Breast epithelium (tissue), 4 donors: Measurements from ENCODE around the gene FERMT2. TPM values are rescaled to one million over a fixed set of nuclear protein-coding genes. Genes with fewer than 3 reads are reported as not detected.

Experiments used
- DNase-seq, 2 donors: peaks; one replicate each; pipeline ENCODE4 v3.0.0-alpha.2; 2019; ENCODE audit warnings: low spot score in 2 of 2
- H3K27ac ChIP-seq, 2 donors: fragments of 200-600 bp; sonication (generic) in 1 of 2; one replicate each; pipeline ENCODE4 v1.5.1; 2016 to 2019; ENCODE audit warnings: mild to moderate bottlenecking in 1 of 2
- H3K27me3 ChIP-seq, 2 donors: fragments of 200-600 bp; sonication (generic) in 1 of 2; one replicate each; pipeline versions ENCODE4 v1.5.1 to v1.6.0; 2017 to 2019; ENCODE audit warnings: control low read depth in 1 of 2, mild to moderate bottlenecking in 1 of 2
- H3K36me3 ChIP-seq: fragments of 200-600 bp; one replicate; pipeline ENCODE4 v1.5.1; 2019
- H3K4me1 ChIP-seq, 2 donors: fragments of 200-600 bp; sonication (generic); one replicate each; pipeline ENCODE4 v1.5.1; 2016 to 2019; ENCODE audit warnings: control low read depth in 1 of 2
- H3K4me3 ChIP-seq, 3 donors: fragments of 200-600 bp; sonication (generic); 1 replicate in 2 of 3; 2 replicates in 1 of 3; pipeline ENCODE4 v1.5.1; 2016 to 2019; ENCODE audit warnings: mild to moderate bottlenecking in 3 of 3, moderate library complexity in 2 of 3
- H3K9me3 ChIP-seq, 2 donors: fragments of 200-600 bp; sonication (generic) in 1 of 2; one replicate each; pipeline ENCODE4 v1.5.1; 2016 to 2019; ENCODE audit warnings: control low read depth in 1 of 2
- POLR2A ChIP-seq: fragments of 450-650 bp; IDR thresholded peaks from one replicate; pipeline ENCODE4 v1.6.1; 2016; ENCODE audit warnings: antibody characterized with exemption, mild to moderate bottlenecking, moderate library complexity
- POLR2AphosphoS5 ChIP-seq, 3 donors: sonication (generic); formaldehyde crosslinking; IDR thresholded peaks; one replicate each; pipeline ENCODE4 v1.6.1; 2017; ENCODE audit warnings: antibody characterized with exemption in 3 of 3
- intact Hi-C: fragments of 100-400 bp; cut with DNase I; formaldehyde crosslinking; loops from one replicate; pipeline ENCODE4 v1.15.1; 2023; ENCODE audit warnings: low total_unique reads
- total RNA-seq, 3 donors: library from RNA; depleted of rRNA; stranded (reverse); fragments of >200 nt; gene quantifications; one replicate each; pipeline ENCODE4 v1.1.0, GENCODE V29; 2016
- TF ChIP-seq, protein P1 (sequence below), 3 donors: fragments of 450-650 bp; IDR thresholded peaks; one replicate each; pipeline ENCODE4 v1.5.1; 2016 to 2017; ENCODE audit warnings: antibody characterized with exemption in 3 of 3, mild to moderate bottlenecking in 3 of 3, moderate library complexity in 3 of 3

FERMT2 gene
- total RNA-seq, 3 donors from 2014 or later, result 87.8 to 203 (median 90.2) TPM

DNA sequence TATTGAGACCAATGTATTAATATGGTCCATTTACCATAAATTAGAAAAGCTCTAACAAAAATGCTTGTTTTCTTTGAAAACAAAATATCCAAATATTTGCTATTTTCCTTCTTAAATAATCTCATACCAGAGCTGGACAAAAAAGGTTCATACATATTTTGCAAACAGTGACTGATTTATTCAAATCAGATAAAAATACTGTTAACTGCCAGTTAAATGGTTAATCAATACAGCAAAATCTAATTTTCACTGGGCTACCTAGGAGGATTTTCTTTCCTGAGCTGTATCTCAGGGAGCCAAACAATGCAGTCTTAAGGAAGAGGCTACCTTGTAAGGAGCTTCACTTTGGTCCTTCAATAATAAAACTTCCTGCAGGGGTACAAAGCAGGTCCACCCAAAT, 2.0 kb downstream of the FERMT2 start:
- no peak overlapping the region for H3K27ac ChIP-seq
- no peaks in the 10 kb centered on the region for H3K36me3 ChIP-seq
- TF ChIP-seq POLR2AphosphoS5 (IDR thresholded peaks at IDR 0.05) (no peak), POLR2A (no peak)
- TF ChIP-seq, protein P1, sequence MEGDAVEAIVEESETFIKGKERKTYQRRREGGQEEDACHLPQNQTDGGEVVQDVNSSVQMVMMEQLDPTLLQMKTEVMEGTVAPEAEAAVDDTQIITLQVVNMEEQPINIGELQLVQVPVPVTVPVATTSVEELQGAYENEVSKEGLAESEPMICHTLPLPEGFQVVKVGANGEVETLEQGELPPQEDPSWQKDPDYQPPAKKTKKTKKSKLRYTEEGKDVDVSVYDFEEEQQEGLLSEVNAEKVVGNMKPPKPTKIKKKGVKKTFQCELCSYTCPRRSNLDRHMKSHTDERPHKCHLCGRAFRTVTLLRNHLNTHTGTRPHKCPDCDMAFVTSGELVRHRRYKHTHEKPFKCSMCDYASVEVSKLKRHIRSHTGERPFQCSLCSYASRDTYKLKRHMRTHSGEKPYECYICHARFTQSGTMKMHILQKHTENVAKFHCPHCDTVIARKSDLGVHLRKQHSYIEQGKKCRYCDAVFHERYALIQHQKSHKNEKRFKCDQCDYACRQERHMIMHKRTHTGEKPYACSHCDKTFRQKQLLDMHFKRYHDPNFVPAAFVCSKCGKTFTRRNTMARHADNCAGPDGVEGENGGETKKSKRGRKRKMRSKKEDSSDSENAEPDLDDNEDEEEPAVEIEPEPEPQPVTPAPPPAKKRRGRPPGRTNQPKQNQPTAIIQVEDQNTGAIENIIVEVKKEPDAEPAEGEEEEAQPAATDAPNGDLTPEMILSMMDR (IDR thresholded peaks at IDR 0.05), result no peak
- no peak for DNase-seq
- peaks cover 0 to 4% of the 10 kb centered on the region in 2 donors for H3K4me1 ChIP-seq
- no peaks in the 10 kb centered on the region for H3K27me3 ChIP-seq
- H3K4me3 ChIP-seq, result peak overlapping the region; percentile 80 to 93 (median 83)
- no peaks in the 10 kb centered on the region for H3K9me3 ChIP-seq
- intact Hi-C loops, result no loop called here

GRCh38 chr14:52948039-52948438, 2.8 kb downstream of the FERMT2 start:
- Histone ChIP-seq H3K4me1 (peaks cover 0 to 4% of the 10 kb centered on the region in 2 donors), H3K9me3 (no peaks in the 10 kb centered on the region), H3K4me3 (peak overlapping the region in 1 of 3 donors; percentile 93), H3K27me3 (no peaks in the 10 kb centered on the region), H3K36me3 (no peaks in the 10 kb centered on the region), H3K27ac (no peak overlapping the region)
- TF ChIP-seq POLR2AphosphoS5 (IDR thresholded peaks at IDR 0.05) (no peak), POLR2A (no peak)
- TF ChIP-seq, protein P1 (IDR thresholded peaks at IDR 0.05), result no peak
- no peak for DNase-seq
- intact Hi-C loops, result no loop called here

GRCh38 chr14:52944254-52944653, 6.6 kb downstream of the FERMT2 start:
- Histone ChIP-seq H3K27ac (no peak overlapping the region), H3K4me3 (no peak overlapping the region), H3K27me3 (no peaks in the 10 kb centered on the region), H3K36me3 (no peaks in the 10 kb centered on the region), H3K4me1 (peaks cover 0 to 4% of the 10 kb centered on the region in 2 donors), H3K9me3 (no peaks in the 10 kb centered on the region)
- TF ChIP-seq, protein P1 (IDR thresholded peaks at IDR 0.05), result no peak
- TF ChIP-seq POLR2A (no peak), POLR2AphosphoS5 (IDR thresholded peaks at IDR 0.05) (no peak)
- intact Hi-C loops, result no loop called here
- DNase-seq, result no peak

DNA sequence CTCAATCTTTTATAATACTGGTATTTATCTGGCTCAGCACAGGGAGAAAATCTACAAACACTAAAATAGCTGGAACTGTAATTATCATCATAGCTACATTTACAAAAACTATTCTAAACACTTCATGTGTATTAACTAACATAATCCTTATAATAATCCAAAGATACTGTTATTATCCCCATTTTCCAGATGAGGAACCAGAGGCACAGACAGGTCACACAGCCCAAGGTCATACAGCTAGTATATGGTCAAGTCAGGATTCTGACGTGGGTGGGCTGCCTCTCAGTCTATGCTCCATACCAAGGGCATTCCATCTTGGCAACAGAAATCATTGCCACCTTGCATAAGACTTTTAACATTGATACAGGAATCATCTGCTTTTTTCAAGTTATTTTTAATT, 11.4 kb downstream of the FERMT2 start:
- H3K4me3 ChIP-seq, result no peak overlapping the region
- no peak overlapping the region for H3K27ac ChIP-seq
- DNase-seq, result no peak
- H3K36me3 ChIP-seq, result no peaks in the 10 kb centered on the region
- intact Hi-C loops, result no loop called here
- H3K4me1 ChIP-seq, result no peaks in the 10 kb centered on the region
- H3K9me3 ChIP-seq, result no peaks in the 10 kb centered on the region
- H3K27me3 ChIP-seq, result no peaks in the 10 kb centered on the region
- TF ChIP-seq, protein P1 (IDR thresholded peaks at IDR 0.05), result no peak
- TF ChIP-seq POLR2AphosphoS5 (IDR thresholded peaks at IDR 0.05) (no peak), POLR2A (no peak)

GRCh38 chr14:52937869-52938268, 13.0 kb downstream of the FERMT2 start:
- Histone ChIP-seq H3K4me3 (no peak overlapping the region), H3K4me1 (no peaks in the 10 kb centered on the region), H3K27me3 (no peaks in the 10 kb centered on the region), H3K9me3 (no peaks in the 10 kb centered on the region), H3K27ac (no peak overlapping the region), H3K36me3 (no peaks in the 10 kb centered on the region)
- no peak for TF ChIP-seq POLR2AphosphoS5 (IDR thresholded peaks at IDR 0.05)
- no peak for TF ChIP-seq POLR2A
- TF ChIP-seq, protein P1 (IDR thresholded peaks at IDR 0.05), result no peak
- intact Hi-C loops, result no loop called here
- DNase-seq, result no peak
